ENCODE measurements around the gene LRRC8A. TPM values are rescaled to one million over a fixed set of nuclear protein-coding genes. Genes with fewer than 3 reads are reported as not detected.
"Not testable (repeated sequence)": the region's sequence is repeated elsewhere in the genome, so short reads cannot be mapped to it uniquely, and the experiment has no call there.

LRRC8A gene
- total RNA-seq, 4 donors from 2014 or later: 37.8 to 67.1 (median 47.8) TPM

DNA sequence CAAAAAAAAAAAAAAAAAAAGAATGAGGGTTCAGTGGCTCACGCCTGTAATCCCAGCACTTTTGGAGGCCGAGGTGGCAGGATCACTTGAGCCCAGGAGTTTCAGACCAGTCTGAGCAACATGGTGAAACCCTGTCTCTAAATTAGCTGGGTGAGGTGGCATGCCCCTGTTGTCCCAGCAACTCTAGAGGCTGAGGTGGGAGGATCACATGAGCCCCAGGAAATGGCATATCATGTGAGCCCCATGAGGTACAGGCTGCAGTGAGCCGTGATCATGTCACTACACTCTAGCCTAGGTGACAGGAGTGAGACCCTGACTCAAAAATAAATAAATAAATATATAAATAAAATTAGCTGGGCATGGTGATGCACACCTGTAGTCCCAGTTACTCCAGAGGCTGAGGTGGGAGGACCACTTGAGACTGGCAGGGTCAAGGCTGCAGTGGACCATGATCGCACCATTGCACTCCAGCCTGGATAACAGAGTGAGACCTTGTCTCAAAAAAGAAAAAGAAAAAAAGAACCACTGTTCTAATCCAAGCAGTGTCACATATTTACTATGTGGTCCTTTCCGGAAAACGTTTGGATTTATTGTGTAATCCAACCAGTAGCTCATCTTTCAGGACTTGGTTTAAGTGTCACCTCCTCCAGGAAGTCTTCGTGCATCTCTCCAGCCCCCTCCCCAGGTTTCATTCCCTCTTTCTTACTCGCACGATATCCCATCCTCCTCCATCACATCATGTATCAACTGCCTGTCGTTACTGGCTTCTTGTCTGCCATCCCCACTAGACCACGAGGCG, 40.0 kb upstream of the LRRC8A start:
- TF ChIP-seq, protein P1, sequence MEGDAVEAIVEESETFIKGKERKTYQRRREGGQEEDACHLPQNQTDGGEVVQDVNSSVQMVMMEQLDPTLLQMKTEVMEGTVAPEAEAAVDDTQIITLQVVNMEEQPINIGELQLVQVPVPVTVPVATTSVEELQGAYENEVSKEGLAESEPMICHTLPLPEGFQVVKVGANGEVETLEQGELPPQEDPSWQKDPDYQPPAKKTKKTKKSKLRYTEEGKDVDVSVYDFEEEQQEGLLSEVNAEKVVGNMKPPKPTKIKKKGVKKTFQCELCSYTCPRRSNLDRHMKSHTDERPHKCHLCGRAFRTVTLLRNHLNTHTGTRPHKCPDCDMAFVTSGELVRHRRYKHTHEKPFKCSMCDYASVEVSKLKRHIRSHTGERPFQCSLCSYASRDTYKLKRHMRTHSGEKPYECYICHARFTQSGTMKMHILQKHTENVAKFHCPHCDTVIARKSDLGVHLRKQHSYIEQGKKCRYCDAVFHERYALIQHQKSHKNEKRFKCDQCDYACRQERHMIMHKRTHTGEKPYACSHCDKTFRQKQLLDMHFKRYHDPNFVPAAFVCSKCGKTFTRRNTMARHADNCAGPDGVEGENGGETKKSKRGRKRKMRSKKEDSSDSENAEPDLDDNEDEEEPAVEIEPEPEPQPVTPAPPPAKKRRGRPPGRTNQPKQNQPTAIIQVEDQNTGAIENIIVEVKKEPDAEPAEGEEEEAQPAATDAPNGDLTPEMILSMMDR (IDR thresholded peaks at IDR 0.05): no peak
- ATAC-seq (ENCODE audit: low FRiP score) (no peak), DNase-seq (ENCODE audit: low spot score) (no peak)

DNA sequence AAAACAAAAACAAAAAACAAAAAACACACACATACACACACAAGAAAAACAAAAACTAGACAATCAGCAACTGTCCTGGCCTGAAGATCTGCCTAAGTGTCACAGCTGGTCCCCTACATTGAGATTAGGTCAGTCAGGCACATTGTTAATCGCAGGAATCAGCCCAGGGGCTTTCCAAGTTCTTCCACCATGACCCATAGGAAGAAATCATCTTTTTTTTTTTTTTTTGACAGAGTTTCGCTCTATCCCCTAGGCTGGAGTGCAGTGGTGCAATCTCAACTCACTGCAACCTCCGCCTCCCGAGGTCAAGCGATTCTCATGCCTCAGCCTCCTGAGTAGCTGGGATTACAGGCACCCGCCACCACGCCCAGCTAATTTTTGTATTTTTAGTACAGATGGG, 38.8 kb upstream of the LRRC8A start:
- not testable (repeated sequence) for DNase-seq (ENCODE audit: low spot score); ATAC-seq (ENCODE audit: low FRiP score)

DNA sequence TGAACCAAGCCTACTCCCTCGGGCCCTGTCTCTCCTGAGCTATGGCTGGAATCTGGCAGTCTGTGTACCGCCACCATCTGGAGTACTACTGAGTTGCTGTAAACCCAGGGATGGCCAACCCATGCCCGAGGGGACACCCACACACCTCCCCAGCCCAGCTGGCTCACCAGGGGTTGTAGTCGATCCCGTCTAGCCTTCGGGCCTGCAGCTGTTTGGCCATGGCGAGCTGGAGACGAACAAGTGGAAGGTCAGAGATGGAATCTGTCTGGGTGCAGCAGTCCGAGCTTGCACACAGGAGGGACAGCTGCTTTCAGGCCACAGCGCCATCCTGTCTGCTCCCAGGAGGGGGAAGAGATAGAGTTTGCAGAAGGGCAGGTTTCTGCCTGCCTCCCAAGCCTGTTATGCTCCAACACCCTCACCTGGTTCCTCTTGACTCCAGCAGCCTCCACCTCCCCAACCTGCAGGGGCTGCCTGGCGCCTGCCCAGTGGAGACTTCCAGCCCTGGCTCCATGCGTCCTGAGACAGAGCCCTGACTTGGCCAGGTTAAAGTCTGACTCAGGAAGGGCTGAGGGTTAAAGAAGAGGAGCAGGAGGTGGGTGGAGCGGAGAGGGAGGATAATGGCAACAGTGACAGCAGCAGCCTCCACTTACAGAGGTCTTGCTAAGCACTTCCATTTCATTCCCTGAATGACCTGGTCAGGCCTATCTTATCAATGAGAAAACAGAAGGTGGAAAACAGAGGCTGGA, 36.6 kb upstream of the LRRC8A start:
- TF ChIP-seq, protein P1 (IDR thresholded peaks at IDR 0.05): no peak
- no peak for ATAC-seq (ENCODE audit: low FRiP score)
- no peak for DNase-seq (ENCODE audit: low spot score)

DNA sequence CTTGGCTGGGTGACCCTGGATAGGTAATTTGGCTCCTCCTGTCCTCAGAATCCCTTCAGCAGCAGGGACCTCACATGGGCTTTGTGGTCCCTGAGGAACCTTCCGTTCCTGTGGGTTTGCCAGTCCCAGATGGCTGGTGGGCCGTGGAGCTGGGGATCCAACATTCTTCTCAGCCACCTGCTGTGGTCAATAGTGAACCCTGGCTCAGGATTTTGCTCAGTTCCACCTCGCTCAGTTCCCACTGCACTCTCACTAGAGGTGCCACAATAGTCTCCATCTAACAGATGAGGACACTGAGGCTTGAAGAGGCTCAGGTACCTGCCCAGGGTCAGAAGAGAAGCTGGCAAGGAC, 35.3 kb upstream of the LRRC8A start:
- TF ChIP-seq, protein P1 (IDR thresholded peaks at IDR 0.05): no peak
- no peak for ATAC-seq (ENCODE audit: low FRiP score)
- no peak for DNase-seq (ENCODE audit: low spot score)

DNA sequence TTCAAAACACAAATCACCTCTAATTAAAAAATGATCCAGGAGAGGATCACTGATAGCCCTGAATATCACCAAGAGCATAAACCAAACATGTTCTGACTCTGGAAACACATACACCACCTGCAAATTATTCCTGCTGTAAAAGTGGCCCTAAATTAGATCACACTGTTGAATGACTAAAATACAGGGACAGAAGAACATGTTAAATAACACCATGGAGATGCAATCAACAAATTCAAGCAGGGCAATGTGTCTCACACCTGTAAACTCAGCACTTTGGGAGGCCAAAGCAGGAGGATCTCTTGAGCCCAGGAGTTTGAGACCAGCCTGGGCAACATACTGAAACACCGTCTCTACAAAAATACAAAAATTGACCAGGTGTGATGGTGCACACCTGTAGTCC, 34.1 kb upstream of the LRRC8A start:
- ATAC-seq (ENCODE audit: low FRiP score) (no peak), DNase-seq (ENCODE audit: low spot score) (no peak)
- TF ChIP-seq, protein P1 (IDR thresholded peaks at IDR 0.05): no peak

DNA sequence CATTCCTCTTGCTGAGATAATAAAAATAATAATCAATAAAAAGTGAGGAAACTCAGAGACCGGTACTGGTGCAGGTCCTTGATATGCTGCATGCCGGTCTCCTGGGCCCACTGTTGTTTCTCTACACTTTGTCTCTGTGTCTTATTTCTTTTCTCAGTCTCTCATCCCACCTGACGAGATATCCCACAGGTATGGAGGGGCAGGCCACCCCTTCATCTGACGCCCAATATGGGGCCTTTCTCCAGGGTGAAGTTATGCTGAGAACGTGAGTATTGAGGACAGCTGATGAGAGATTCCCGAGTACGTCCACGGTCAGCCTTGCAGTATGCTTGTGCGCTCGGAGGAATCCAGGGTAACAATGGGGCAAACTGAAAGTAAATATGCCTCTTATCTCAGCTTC, 30.9 kb upstream of the LRRC8A start:
- DNase-seq (ENCODE audit: low spot score); ATAC-seq (ENCODE audit: low FRiP score): not testable (repeated sequence)

DNA sequence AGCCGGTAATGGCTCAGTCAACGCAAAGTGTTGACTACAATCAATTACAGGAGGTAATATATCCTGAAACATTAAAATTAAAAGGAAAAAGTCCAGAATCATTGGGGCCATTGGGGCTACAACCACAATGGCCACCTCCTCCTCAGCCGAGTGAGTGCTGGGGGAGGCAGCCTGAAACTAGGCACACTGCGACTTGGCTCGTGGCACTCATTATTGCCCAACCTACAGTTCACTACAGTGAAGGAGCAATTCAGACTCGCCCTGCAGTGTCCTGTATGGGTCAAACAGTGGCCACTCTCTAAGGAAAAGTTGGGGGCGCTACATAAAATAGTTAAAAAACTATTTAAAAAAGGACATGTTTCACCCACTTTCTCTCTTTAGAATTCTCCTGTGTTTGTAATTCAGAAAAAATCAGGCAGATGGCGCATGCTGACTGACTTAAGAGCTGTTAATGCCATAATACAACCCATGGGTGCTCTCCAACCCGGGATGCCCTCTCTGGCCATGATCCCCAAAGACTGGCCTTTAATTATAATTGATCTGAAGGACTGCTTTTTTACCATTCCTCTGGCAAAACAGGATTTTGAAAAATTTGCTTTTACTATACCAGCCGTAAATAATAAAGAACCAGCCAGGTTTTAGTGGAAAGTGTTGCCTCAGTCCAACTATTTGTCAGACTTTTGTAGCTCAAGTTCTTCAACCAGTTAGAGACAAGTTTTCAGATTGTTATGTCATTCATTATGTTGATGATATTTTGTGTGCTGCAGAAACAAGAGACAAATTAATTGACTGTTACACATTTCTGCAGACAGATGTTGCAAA, 29.9 kb upstream of the LRRC8A start:
- DNase-seq (ENCODE audit: low spot score): not testable (repeated sequence)

DNA sequence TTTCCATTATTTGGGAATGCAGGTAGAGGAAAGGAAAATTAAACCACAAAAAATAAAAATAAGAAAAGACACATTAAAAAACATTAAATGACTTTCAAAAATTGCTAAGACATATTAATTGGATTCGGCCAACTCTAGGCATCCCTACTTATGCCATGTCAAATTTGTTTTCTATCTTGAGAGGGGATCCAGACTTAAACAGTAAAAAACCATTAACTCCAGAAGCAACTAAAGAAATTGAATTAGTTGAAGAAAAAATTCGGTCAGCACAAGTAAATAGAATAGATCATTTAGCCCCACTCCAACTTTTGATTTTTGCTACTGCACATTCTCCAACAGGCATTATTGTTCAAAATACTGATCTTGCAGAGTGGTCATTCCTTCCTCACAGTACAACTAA, 29.3 kb upstream of the LRRC8A start:
- DNase-seq (ENCODE audit: low spot score): not testable (repeated sequence)

More for the DNA sequence above, 29.9 kb upstream of the LRRC8A start:
- TF ChIP-seq, protein P1 (IDR thresholded peaks at IDR 0.05): peak in 1 of 3 donors; percentile 52
- not testable (repeated sequence) for ATAC-seq (ENCODE audit: low FRiP score)

DNA sequence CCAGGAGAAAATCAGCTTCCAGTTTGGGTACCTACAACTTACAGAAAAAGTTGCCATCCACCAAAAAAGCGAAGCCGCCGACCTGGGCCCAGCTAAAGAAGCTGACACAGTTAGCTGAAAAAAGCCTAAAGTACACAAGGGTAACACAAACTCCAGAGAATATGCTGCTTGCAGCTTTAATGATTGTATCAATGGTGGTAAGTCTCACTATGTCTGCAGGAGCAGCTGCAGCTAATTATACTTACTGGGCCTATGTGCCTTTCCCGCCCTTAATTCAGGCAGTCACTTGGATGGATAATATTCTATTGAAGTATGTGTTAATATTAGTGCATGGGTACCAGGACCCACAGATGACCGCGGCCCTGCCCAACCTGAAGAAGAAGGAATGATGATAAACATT, 27.5 kb upstream of the LRRC8A start:
- not testable (repeated sequence) for ATAC-seq (ENCODE audit: low FRiP score)

More for the DNA sequence above, 29.3 kb upstream of the LRRC8A start:
- ATAC-seq (ENCODE audit: low FRiP score): not testable (repeated sequence)

DNA sequence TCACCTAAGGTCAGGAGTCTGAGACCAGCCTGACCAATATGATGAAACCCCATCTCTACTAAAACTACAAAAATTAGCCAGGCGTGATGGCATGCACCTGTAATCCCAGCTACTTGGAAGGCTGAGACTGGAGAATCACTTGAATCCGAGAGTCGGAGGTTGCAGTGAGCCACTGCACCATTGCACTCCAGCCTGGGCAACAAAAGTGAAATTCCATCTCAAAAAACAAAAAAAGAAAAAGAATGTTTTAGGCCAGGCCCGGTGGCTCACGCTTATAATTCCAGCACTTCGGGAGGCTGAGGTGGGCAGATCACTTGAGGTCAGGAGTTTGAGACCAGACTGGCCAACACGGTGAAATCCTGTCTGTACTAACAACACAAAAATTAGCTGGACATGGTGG, 23.5 kb upstream of the LRRC8A start:
- DNase-seq (ENCODE audit: low spot score); ATAC-seq (ENCODE audit: low FRiP score): not testable (repeated sequence)

More for the DNA sequence above, 27.5 kb upstream of the LRRC8A start:
- not testable (repeated sequence) for DNase-seq (ENCODE audit: low spot score)

All from omental fat pad (tissue), 4 donors.